D721Med (cell line): ENCODE measurements around the gene ZBTB12.

Experiments
- DNase-seq: peaks from one replicate; pipeline ENCODE4 v3.0.0; 2011; ENCODE audit warnings: low spot score; ENCODE audit not compliant: insufficient read length
- FAIRE-seq: peaks from 2 replicates; lab custom pipeline; 2011; peaks lifted over from hg19 to GRCh38; lab: Jason Lieb, UNC
- CTCF ChIP-seq: IDR thresholded peaks from 2 replicates; pipeline ENCODE4 v1.5.1; 2012; ENCODE audit warnings: mild to moderate bottlenecking, control low read depth; ENCODE audit not compliant: insufficient read depth; ENCODE audit errors: missing control alignments

Gene ZBTB12

GRCh38 chr6:31878726-31879125 lies 23.2 kb downstream of the ZBTB12 start, which contains the start of gene SLC44A4:
Gene SLC44A4 (minus strand): TSS chr6:31878997. CDS start chr6:31878980, 17 bp downstream.
- DNase-seq = no peak
- no peak for FAIRE-seq
- no peak for TF ChIP-seq CTCF

GRCh38 chr6:31878222-31878621 lies 23.7 kb downstream of the ZBTB12 start:
- TF ChIP-seq CTCF = no peak
- DNase-seq = no peak
- no peak for FAIRE-seq

- no peak for TF ChIP-seq CTCF
- DNase-seq (no peak), FAIRE-seq (no peak)
Observed at GRCh38 chr6:31877651-31878161, 24.2 kb downstream of the ZBTB12 start.

GRCh38 chr6:31877125-31877650 lies 24.7 kb downstream of the ZBTB12 start:
- no peak for DNase-seq
- FAIRE-seq = no peak
- TF ChIP-seq CTCF = no peak

GRCh38 chr6:31876357-31876756 lies 25.5 kb downstream of the ZBTB12 start:
- no peak for TF ChIP-seq CTCF
- DNase-seq (no peak), FAIRE-seq (no peak)

GRCh38 chr6:31875877-31876276 lies 26.0 kb downstream of the ZBTB12 start:
- DNase-seq (no peak), FAIRE-seq (no peak)
- no peak for TF ChIP-seq CTCF

- FAIRE-seq (no peak), DNase-seq (no peak)
- no peak for TF ChIP-seq CTCF
Observed at GRCh38 chr6:31874836-31875572, 26.9 kb downstream of the ZBTB12 start.
